ENCODE data around the gene CDK11B. TPM values are rescaled to one million over a fixed set of nuclear protein-coding genes. Genes with fewer than 3 reads are reported as not detected.
"Not testable (repeated sequence)": the region's sequence is repeated elsewhere in the genome, so short reads cannot be mapped to it uniquely, and the experiment has no call there.

CDK11B gene
- 16.8 and 22.2 TPM in 2 replicates for total RNA-seq
- 16.6 and 17.9 TPM in 2 replicates for polyA plus RNA-seq

DNA sequence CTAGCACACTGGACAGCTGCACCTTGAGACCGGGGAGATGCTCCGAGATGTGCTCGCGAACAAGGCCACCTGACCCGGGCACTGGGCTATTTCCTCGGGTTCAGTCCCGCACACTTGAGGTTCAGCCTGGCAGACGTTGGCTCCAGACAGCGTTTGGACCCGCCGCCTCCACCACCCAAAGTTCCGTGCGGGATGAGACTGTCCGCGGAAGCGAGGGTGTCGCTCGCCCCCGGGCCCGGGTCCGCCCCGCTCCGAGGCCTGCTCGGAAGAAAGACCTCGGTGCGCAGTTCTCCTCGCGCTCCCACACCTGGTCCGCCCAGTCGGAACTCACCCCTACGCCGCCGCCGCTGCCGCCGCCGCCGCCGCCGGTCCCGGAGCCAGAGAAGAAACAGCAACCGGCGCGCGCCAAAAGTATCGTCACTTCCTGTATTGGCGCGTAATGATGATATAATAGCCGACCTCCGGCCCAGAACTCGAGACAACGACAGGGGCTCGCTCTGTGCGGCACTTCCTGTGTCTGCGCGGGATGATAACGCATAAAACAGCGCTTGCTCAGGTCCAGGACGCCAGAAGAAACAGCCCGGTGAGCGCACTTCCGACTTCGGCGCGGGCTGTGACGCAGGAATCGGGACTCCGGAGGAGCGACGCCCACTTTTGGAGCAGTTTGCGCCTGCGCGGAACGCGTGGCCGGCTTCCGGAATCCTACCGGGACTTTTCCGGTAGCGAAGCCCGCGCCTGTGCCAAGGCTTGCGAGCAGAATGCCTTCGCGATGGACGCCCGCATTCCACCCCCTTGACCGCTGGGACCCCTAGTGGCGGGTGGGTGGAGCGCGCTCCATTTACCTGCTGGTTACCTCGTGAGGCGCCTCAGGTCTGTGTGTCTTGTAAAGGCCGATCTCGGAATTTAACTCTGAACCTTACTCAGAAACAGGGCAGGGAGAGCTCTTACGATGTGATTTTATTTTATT lies at the start of gene CDK11B:
CDK11B (minus strand) TSS at position 422 of the 967 bp plus-strand sequence. CDS start 1,519 bp downstream, outside the sequence.
- not testable (repeated sequence) for H3K9me3 ChIP-seq (ENCODE audit: low read depth); H3K27me3 ChIP-seq; H3K4me1 ChIP-seq (ENCODE audit: low read depth)
- peaks cover 16% of the 10 kb centered on the region for H3K36me3 ChIP-seq
- H3K4me3 ChIP-seq = peak within 1 kb of the TSS; percentile 68
- H3K27ac ChIP-seq = peak within 1 kb of the TSS; percentile 99
- peak; percentile 92 to 98 for DNase-seq (ENCODE audit: low read depth in 1 of 2, low spot score in 1 of 2)
- TF ChIP-seq, protein P1, sequence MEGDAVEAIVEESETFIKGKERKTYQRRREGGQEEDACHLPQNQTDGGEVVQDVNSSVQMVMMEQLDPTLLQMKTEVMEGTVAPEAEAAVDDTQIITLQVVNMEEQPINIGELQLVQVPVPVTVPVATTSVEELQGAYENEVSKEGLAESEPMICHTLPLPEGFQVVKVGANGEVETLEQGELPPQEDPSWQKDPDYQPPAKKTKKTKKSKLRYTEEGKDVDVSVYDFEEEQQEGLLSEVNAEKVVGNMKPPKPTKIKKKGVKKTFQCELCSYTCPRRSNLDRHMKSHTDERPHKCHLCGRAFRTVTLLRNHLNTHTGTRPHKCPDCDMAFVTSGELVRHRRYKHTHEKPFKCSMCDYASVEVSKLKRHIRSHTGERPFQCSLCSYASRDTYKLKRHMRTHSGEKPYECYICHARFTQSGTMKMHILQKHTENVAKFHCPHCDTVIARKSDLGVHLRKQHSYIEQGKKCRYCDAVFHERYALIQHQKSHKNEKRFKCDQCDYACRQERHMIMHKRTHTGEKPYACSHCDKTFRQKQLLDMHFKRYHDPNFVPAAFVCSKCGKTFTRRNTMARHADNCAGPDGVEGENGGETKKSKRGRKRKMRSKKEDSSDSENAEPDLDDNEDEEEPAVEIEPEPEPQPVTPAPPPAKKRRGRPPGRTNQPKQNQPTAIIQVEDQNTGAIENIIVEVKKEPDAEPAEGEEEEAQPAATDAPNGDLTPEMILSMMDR (IDR thresholded peaks at IDR 0.05; ENCODE audit: low read depth, low read length) = peak; percentile 38

DNA sequence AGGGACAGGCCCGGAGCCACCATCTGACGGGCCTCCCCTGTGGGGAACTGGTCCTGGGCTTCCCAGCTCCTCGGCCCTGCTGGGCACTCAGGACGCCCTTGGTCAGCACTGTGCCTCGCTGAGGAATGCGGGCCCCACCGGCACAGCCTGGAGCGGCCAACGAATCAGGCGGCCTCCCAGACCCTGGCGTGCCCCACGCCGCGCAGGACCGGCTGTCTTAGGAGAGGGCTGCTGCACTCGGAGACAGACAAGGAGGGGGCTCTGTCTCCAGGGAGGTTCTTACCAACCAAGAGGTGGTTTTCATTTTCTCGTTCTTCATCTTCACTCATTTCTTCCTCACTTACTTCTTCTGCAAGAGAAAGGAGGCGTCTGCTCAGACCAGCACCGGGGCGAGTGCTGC lies 49.1 kb upstream of the CDK11B start:
- not testable (repeated sequence) for H3K4me3 ChIP-seq; H3K36me3 ChIP-seq; H3K27me3 ChIP-seq; DNase-seq (ENCODE audit: low read depth in 1 of 2, low spot score in 1 of 2); H3K27ac ChIP-seq; H3K4me1 ChIP-seq (ENCODE audit: low read depth); H3K9me3 ChIP-seq (ENCODE audit: low read depth)

DNA sequence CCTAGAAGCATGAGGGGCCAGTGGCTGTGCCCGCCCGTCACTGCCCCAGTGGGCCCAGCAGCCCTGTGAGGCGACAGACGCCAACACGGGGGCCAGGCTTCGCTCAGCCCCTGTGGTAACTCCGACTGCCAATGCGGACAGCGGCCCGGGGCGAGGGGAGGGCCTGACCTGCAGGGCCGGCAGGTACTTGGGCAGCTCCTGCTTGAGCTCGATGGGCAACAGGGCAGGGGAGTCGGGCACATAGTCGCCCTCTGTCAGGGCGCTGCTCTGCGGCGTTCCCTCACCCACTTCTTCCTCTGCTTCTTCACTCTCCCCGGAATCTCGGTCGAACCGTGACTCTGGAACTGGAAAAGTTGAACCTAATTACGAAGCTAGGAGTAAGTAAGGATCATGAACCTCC lies 48.4 kb upstream of the CDK11B start:
- not testable (repeated sequence) for H3K27me3 ChIP-seq, H3K27ac ChIP-seq

DNA sequence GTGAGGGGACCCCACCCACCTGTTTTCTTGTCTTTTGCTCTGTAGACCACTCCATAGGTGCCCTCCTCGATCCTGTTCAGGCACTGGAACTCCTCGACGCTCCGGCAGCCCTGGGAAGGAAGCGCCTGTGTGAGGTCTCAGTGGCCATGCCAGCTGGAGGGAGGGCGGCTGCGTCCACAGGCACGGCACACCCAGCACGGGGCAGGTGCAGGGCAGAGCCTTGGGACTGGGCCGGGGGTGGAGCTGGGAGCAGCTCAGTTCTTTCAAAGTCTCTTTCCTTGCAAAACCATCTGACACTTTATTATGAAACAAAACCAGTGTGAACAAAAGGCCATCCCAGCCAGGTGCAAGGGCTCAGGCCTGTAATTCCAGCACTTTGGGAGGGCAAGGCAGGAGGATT lies 46.8 kb upstream of the CDK11B start:
- H3K9me3 ChIP-seq (ENCODE audit: low read depth); H3K27ac ChIP-seq; DNase-seq (ENCODE audit: low read depth in 1 of 2, low spot score in 1 of 2); H3K4me3 ChIP-seq; H3K27me3 ChIP-seq; H3K4me1 ChIP-seq (ENCODE audit: low read depth); H3K36me3 ChIP-seq: not testable (repeated sequence)

More for the DNA sequence above, 48.4 kb upstream of the CDK11B start:
- not testable (repeated sequence) for H3K4me1 ChIP-seq (ENCODE audit: low read depth); DNase-seq (ENCODE audit: low read depth in 1 of 2, low spot score in 1 of 2); H3K4me3 ChIP-seq; H3K9me3 ChIP-seq (ENCODE audit: low read depth); H3K36me3 ChIP-seq

DNA sequence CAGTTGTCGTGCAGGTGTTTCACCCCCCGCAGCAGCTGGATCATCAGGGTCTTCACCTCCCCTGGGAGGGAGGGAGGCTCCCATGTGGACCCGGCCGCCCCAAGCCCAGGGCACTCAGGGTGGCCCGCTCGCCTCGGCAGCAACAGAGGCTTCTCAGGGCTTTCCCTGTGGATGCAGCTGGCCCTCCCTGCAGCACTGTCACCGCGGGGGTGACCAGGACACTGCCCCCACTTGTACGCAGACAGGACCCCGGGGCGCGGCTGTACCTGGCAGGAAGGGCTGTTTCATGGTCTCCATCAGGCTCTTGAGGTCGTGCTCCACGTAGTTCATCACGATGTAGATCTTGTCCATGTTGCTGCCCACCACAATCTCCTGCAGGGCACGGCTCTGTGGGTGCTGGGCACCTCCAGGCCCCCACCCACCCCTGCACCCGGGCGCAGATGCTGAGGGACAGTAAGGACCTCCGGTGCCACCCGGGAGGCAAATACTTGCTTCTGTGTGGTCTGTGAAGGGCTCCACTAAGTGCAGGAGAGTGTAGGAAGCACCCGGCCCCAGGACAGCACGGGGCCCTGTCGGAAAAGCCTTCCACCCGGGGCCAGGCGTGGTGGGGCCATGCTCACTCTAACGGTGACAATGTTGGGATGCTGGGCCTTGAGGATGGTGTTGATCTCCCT lies 45.6 kb upstream of the CDK11B start:
- not testable (repeated sequence) for H3K36me3 ChIP-seq; H3K27ac ChIP-seq; H3K27me3 ChIP-seq; H3K4me3 ChIP-seq; H3K9me3 ChIP-seq (ENCODE audit: low read depth); DNase-seq (ENCODE audit: low read depth in 1 of 2, low spot score in 1 of 2); H3K4me1 ChIP-seq (ENCODE audit: low read depth)

DNA sequence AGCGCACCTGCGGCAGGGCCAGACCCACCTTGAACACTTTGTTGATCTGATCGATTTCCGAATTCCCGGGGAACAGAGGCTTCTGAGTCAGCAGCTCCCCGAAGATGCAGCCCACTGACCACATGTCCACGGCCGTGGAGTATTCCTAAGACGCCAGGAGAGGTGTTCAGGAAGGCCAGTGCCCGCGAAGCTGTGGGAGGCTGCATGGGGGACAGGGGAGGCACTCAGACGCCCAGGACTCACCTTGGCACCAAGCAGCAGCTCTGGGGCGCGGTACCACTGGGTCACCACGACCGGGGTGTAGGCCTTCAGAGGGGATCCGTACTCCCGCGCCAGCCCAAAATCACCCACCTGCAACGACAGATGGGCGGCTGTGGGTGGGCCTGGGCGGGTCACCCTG lies 45.0 kb upstream of the CDK11B start:
- no peaks in the 10 kb centered on the region for H3K36me3 ChIP-seq
- no peaks in the 10 kb centered on the region for H3K9me3 ChIP-seq (ENCODE audit: low read depth)
- H3K27ac ChIP-seq = no peak overlapping the region
- no peak for DNase-seq (ENCODE audit: low read depth in 1 of 2, low spot score in 1 of 2)
- H3K4me3 ChIP-seq = no peak overlapping the region
- H3K4me1 ChIP-seq (ENCODE audit: low read depth) = no peaks in the 10 kb centered on the region
- TF ChIP-seq, protein P1 (IDR thresholded peaks at IDR 0.05; ENCODE audit: low read depth, low read length) = no peak
- H3K27me3 ChIP-seq = no peaks in the 10 kb centered on the region

DNA sequence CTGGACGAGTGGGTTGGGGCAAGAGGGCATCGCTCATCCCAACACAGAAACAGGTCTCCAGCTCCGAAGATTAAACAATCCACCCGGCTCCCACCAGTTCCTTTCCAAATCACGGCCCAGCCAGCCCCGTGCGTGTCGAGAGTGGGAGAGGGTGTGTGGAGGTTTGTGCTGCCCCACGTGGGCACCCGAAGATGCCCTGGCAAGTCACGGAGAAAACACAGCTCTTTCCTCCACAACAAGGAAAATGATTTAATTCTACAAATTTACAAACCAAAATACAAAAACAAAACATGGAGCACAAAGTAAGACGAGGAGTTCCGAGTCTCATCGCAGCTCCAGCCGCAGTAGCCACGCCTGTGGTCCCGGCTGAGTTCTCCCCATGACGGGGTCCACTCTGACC lies 43.7 kb upstream of the CDK11B start:
- not testable (repeated sequence) for H3K4me3 ChIP-seq; H3K36me3 ChIP-seq; DNase-seq (ENCODE audit: low read depth in 1 of 2, low spot score in 1 of 2); H3K27me3 ChIP-seq; H3K4me1 ChIP-seq (ENCODE audit: low read depth); H3K9me3 ChIP-seq (ENCODE audit: low read depth); H3K27ac ChIP-seq

DNA sequence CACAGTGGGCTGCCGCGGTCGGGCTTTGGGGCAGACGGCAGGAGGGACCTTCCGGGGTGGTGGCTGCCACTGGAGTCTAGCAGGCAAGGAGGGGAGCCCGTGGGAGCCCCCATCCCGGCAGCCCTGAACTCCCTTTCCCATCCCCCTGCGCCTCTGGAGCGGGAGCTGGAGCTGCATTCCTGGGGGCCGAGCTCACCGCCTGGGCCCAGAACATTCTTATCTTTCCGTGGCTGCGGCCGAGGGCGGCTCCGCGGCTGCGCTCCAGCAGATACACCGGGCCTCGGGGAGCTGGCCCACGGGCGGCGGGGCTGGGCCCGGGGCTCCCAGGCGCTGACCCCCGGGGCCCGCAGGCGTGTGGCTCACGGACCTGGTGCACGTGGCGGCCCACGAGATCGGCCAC lies 41.8 kb upstream of the CDK11B start:
- H3K27ac ChIP-seq; H3K36me3 ChIP-seq; H3K4me1 ChIP-seq (ENCODE audit: low read depth); H3K9me3 ChIP-seq (ENCODE audit: low read depth); DNase-seq (ENCODE audit: low read depth in 1 of 2, low spot score in 1 of 2); H3K27me3 ChIP-seq; H3K4me3 ChIP-seq: not testable (repeated sequence)

DNA sequence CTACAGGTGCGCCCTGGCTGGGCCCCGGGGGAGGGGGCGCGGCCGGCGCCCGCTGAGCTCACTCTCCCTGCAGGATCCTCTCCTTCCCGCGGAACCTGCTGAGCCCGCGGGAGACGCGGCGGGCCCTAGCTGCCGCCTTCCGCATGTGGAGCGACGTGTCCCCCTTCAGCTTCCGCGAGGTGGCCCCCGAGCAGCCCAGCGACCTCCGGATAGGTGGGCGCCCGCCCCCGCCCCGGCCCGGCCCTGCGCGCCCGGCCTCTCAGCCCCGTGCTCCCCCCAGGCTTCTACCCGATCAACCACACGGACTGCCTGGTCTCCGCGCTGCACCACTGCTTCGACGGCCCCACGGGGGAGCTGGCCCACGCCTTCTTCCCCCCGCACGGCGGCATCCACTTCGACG lies 41.3 kb upstream of the CDK11B start:
- not testable (repeated sequence) for H3K36me3 ChIP-seq; H3K9me3 ChIP-seq (ENCODE audit: low read depth); H3K27me3 ChIP-seq; H3K4me3 ChIP-seq; H3K27ac ChIP-seq; H3K4me1 ChIP-seq (ENCODE audit: low read depth); DNase-seq (ENCODE audit: low read depth in 1 of 2, low spot score in 1 of 2)

DNA sequence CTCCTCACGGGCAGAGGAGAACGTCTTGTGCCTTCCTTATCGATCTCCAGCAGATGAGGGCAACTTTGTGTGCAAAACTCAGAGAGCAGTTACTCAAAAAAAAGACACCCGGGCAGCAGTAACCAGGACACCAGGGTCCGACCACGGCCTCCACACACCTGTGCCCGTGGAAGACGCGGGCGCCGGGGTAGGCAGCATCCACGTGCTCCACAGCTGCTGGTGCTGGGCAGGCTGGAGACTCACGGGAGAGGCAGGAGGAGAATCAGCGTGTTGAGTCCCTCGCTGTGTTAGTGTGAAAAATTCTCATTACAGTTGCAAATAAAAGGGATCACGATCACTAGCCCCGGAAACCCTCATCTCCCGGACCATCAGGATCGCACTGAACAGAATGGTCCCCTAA lies 40.3 kb upstream of the CDK11B start:
- not testable (repeated sequence) for H3K4me3 ChIP-seq; H3K27me3 ChIP-seq; DNase-seq (ENCODE audit: low read depth in 1 of 2, low spot score in 1 of 2); H3K36me3 ChIP-seq; H3K9me3 ChIP-seq (ENCODE audit: low read depth); H3K4me1 ChIP-seq (ENCODE audit: low read depth); H3K27ac ChIP-seq

DNA sequence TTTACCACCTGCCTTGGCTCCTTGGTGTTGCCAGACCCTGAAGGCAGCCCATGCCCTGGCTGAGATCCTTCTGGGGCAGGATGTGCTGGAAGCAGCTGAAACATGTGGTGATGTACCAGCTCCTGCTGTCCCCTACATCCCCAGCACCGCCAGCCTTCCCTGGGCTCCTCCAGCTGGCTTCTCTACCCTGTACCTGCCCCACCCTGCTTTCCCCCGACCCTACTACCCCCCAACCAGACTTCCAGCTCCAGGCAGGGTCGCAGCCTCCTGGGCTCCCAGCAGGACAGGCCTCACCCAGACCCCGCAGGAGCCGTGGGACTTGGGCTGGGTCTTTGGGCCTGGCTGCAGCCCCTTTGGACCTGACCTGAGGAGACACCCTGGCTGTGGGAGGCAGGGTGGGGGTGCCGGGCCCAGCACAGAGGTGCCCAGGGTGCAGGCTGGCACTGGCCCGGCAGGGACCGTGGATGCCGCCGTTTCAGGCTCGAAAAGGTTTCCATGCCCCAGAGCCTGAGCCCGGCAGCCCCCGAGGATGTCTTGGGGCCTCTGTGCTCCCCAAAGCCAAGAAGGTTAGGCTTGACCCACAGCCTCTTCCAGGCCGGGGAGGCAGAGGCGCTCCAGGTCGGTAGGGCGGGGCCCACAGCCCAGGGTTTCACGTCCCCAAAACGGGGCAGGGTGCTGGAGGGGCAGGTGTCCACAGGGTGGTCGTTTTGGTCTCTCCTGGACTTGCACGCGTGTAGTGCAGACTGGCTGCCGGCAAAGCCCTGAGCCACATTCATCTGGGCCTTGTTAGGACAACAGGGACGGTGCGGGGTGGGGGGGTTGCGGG lies 38.8 kb upstream of the CDK11B start:
- H3K36me3 ChIP-seq; H3K9me3 ChIP-seq (ENCODE audit: low read depth); DNase-seq (ENCODE audit: low read depth in 1 of 2, low spot score in 1 of 2); H3K4me3 ChIP-seq; H3K27ac ChIP-seq; H3K4me1 ChIP-seq (ENCODE audit: low read depth); H3K27me3 ChIP-seq: not testable (repeated sequence)

Data from cardiac muscle cell (in vitro differentiated cells and primary cell).